Iris pigment epithelial cell (primary cell): ENCODE data around the gene DNAJB4.
"Not testable (repeated sequence)": the region's sequence is repeated elsewhere in the genome, so short reads cannot be mapped to it uniquely, and the experiment has no call there.

Experiments used
- DNase-seq: peaks from one replicate; pipeline ENCODE4 v3.0.0-alpha.2; 2011; ENCODE audit warnings: low read depth

DNAJB4 gene

GRCh38 chr1:78064886-78065285, 60.1 kb downstream of the DNAJB4 start:
- not testable (repeated sequence) for DNase-seq
